HG03558 (cell line): Measurements from ENCODE around the gene ZC3H11A.
A peak's percentile ranks its signal among the peaks of the same experiment; 100 is the strongest.
"Not testable (repeated sequence)": the region's sequence is repeated elsewhere in the genome, so short reads cannot be mapped to it uniquely, and the experiment has no call there.

Source experiments
- ATAC-seq: cut with Tn5 transposase; IDR thresholded peaks from one replicate; pipeline ENCODE4 v1.9.1; 2021; ENCODE audit warnings: moderate number of reproducible peaks; ENCODE audit not compliant: unreplicated experiment; ENCODE audit errors: extremely low read depth

The ZC3H11A gene

GRCh38 chr1:203795441-203796235, at the start of gene ZC3H11A, which contains the start of gene ZBED6:
Gene ZC3H11A (plus strand): TSS chr1:203795623. CDS start chr1:203817071, 21,448 bp downstream.
Gene ZBED6 (plus strand): TSS chr1:203795623. CDS start chr1:203797523, 1,900 bp downstream.
- peak; percentile 80 for ATAC-seq

GRCh38 chr1:203746281-203746680, 49.1 kb upstream of the ZC3H11A start:
- ATAC-seq, result no peak

GRCh38 chr1:203751051-203751450, 44.4 kb upstream of the ZC3H11A start:
- no peak for ATAC-seq

- not testable (repeated sequence) for ATAC-seq
These were observed 43.6 kb upstream of the ZC3H11A start for GRCh38 chr1:203751618-203752361.

- no peak for ATAC-seq
These were observed 41.0 kb upstream of the ZC3H11A start for GRCh38 chr1:203754455-203754864.

GRCh38 chr1:203756036-203756435, 39.4 kb upstream of the ZC3H11A start:
- no peak for ATAC-seq

GRCh38 chr1:203758749-203759148, 36.7 kb upstream of the ZC3H11A start:
- not testable (repeated sequence) for ATAC-seq

GRCh38 chr1:203760506-203760905, 34.9 kb upstream of the ZC3H11A start:
- no peak for ATAC-seq

GRCh38 chr1:203761958-203762357, 33.5 kb upstream of the ZC3H11A start:
- not testable (repeated sequence) for ATAC-seq

- no peak for ATAC-seq
These were observed 31.9 kb upstream of the ZC3H11A start for GRCh38 chr1:203763505-203763904.

GRCh38 chr1:203764105-203765028, 31.1 kb upstream of the ZC3H11A start:
- no peak for ATAC-seq

GRCh38 chr1:203765029-203765837, 30.2 kb upstream of the ZC3H11A start, which contains the start of gene LAX1:
Gene LAX1 (plus strand): TSS chr1:203765183. CDS start chr1:203765566, 383 bp downstream.
- peak; percentile 86 for ATAC-seq

- ATAC-seq, result no peak
These were observed 27.2 kb upstream of the ZC3H11A start for GRCh38 chr1:203768256-203768655.

GRCh38 chr1:203769505-203770343, 25.7 kb upstream of the ZC3H11A start:
- no peak for ATAC-seq

- no peak for ATAC-seq
These were observed 23.5 kb upstream of the ZC3H11A start for GRCh38 chr1:203771901-203772301.

GRCh38 chr1:203772836-203773235, 22.6 kb upstream of the ZC3H11A start:
- ATAC-seq, result no peak

GRCh38 chr1:203776636-203777035, 18.8 kb upstream of the ZC3H11A start:
- ATAC-seq, result no peak

GRCh38 chr1:203777596-203777995, 17.8 kb upstream of the ZC3H11A start:
- ATAC-seq, result no peak
